ENCODE measurements around the gene NCK2.

NCK2 gene

DNA sequence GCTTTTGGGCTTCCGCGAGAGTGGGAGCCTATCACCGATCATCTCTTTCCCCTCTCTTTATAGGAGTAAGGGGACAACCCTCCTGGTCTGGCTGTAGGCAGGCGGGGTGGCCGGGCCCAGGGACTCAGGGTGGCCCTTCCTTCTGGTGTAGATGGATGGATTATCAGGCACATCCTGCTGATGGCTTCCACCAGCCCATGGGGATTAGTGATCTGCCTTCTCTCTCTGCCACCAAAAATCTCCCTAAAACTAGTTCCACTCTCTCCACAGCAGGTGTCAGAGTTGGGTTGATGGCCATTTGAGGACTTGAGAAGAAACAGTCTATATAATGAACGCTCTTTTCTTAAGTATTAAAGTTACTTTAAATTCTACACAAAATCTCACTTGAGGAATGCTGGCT lies 37.4 kb downstream of the NCK2 start:
- TF ChIP-seq, protein P1, sequence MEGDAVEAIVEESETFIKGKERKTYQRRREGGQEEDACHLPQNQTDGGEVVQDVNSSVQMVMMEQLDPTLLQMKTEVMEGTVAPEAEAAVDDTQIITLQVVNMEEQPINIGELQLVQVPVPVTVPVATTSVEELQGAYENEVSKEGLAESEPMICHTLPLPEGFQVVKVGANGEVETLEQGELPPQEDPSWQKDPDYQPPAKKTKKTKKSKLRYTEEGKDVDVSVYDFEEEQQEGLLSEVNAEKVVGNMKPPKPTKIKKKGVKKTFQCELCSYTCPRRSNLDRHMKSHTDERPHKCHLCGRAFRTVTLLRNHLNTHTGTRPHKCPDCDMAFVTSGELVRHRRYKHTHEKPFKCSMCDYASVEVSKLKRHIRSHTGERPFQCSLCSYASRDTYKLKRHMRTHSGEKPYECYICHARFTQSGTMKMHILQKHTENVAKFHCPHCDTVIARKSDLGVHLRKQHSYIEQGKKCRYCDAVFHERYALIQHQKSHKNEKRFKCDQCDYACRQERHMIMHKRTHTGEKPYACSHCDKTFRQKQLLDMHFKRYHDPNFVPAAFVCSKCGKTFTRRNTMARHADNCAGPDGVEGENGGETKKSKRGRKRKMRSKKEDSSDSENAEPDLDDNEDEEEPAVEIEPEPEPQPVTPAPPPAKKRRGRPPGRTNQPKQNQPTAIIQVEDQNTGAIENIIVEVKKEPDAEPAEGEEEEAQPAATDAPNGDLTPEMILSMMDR (IDR thresholded peaks at IDR 0.05; ENCODE audit: low read depth, low read length): no peak
- no peak overlapping the region for H3K4me3 ChIP-seq (ENCODE audit: low read depth, low read length)
- DNase-seq (ENCODE audit: low read depth, low spot score): no peak
- in situ Hi-C loops (cut with HindIII; ENCODE audit: low sequenced_read_pairs): no loop called here

DNA sequence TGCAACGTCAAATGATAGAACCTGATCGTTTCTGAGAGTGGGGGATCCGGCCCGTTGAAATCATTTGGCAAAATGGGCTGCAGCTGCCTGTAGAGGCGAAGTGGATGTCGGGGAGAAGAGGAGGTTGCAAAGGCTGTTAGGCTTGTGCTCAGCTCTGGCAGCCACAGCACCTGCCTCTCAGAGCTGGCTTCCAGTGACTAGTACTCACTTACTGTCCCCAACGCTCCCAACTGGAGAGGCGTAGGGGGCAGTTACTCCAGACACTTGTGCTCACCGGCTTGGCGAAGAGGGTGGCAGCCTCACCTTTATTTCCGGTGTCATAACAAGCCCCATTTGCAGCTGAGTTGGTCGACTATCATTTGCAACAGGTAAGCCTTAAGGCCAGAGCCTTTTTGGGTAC lies 37.9 kb downstream of the NCK2 start:
- in situ Hi-C loops (cut with HindIII; ENCODE audit: low sequenced_read_pairs): no loop called here
- TF ChIP-seq, protein P1 (IDR thresholded peaks at IDR 0.05; ENCODE audit: low read depth, low read length): no peak
- no peak overlapping the region for H3K4me3 ChIP-seq (ENCODE audit: low read depth, low read length)
- DNase-seq (ENCODE audit: low read depth, low spot score): no peak

DNA sequence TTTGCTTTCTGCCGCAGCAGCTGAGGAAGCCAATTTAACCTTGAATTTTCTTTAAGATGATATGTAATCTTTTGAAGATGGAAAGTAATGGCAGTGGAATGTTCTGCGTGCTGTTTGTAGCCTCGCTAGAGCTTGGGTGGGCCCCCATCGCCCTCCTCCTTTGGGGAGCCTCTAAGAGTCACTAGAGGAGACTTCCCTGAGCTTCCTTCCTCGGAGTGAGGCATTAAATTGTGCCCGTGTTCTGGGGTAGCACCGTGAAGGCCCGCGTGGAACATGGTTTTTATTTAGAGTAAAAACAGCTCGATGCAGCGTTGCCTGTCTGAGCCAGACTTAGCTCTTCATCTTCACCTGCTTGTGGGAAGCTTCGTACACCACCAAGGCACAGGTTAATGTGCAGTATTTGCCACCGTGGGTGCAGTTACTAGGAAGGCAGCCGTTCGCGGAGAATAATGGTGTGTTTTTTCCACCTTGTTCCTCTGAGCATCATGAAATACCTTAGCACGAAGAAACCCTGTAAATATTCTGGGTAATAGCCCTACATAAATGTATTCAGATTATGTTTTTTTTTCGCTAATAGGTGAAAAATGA lies 38.5 kb downstream of the NCK2 start:
- H3K4me3 ChIP-seq (ENCODE audit: low read depth, low read length): no peak overlapping the region
- in situ Hi-C loops (cut with HindIII; ENCODE audit: low sequenced_read_pairs): no loop called here
- TF ChIP-seq, protein P1 (IDR thresholded peaks at IDR 0.05; ENCODE audit: low read depth, low read length): no peak
- DNase-seq (ENCODE audit: low read depth, low spot score): no peak

DNA sequence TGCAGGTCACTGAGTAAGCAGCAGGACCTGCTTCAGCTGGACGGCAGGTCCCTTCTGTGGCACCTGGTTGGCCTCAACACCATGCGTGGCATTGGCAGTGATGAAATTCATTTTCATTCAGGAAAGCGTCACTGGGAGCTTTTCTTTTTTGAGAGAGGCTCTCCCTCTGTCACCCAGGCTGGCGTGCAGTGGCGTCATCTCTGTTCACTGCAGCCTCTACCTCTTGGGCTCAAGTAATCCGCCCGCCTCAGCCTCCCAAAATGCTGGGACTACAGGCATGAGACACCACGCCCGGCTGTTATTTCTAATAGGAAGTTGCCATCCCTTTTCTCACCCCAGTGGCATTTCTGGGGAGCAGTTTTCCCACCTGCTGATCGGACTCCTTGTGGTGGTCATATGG lies 39.3 kb downstream of the NCK2 start:
- in situ Hi-C loops (cut with HindIII; ENCODE audit: low sequenced_read_pairs): no loop called here
- DNase-seq (ENCODE audit: low read depth, low spot score): no peak
- TF ChIP-seq, protein P1 (IDR thresholded peaks at IDR 0.05; ENCODE audit: low read depth, low read length): no peak
- no peak overlapping the region for H3K4me3 ChIP-seq (ENCODE audit: low read depth, low read length)

DNA sequence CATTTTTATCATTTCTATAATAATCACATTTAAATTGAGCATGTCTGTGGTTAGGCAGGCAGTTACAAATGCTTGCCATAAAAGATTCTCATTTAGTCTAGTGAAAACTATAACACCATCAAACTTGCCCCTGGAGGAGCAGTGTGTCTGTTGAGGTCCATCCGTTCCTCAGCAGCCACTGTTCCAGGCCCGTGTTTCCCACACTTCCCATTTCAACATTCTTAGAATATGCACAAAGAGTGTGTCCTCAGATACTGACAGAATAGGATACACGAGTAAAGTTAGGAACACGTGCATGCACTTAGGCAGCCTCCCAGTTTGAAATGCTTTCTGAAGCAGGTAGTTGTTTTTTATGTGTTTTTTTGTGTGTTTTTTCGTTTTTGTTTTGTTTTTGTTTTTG lies 39.9 kb downstream of the NCK2 start:
- DNase-seq (ENCODE audit: low read depth, low spot score): no peak
- TF ChIP-seq, protein P1 (IDR thresholded peaks at IDR 0.05; ENCODE audit: low read depth, low read length): no peak
- H3K4me3 ChIP-seq (ENCODE audit: low read depth, low read length): no peak overlapping the region
- in situ Hi-C loops (cut with HindIII; ENCODE audit: low sequenced_read_pairs): no loop called here

DNA sequence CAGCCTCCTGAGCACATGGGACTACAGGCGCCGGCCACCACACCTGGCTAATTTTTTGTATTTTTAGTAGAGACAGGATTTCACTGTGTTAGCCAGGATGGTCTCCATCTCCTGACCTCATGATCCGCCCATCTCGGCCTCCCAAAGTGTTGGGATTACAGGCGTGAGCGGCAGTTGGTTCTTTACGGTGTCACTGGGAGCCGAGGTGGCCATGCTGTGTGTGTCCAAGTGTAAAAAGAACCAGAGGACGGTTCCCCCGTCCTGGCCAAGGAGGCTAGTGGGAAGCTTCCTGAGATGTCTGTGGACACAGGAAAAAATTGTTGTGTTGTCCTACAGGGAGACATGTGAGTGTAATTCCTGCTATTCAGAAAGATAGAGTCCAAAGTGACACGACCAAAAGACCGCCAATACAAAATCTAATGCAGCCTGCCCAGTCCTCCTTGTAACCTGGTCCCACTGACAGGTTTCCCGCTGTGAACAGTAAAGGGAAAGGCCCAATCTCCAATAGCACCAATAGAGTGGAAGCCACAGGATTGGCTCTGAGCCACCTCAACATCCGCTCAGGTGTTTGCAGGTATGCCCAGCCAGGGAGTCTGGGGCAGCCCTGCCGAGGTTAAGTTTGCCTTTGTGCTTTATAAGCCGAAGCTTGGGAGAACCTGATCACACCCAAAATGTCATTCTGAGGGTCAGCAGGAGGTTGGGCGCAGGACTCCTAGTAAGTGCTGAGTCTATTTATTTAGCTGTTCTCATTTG lies 40.6 kb downstream of the NCK2 start:
- TF ChIP-seq, protein P1 (IDR thresholded peaks at IDR 0.05; ENCODE audit: low read depth, low read length): no peak
- no peak overlapping the region for H3K4me3 ChIP-seq (ENCODE audit: low read depth, low read length)
- DNase-seq (ENCODE audit: low read depth, low spot score): no peak
- in situ Hi-C loops (cut with HindIII; ENCODE audit: low sequenced_read_pairs): no loop called here

Measured in astrocyte of the spinal cord (primary cell).